Cerebellar nuclear complex (tissue), 1 donor: Measurements from ENCODE around the gene ZNF316.

ENCODE experiments used
- DNase-seq, 2 experiments: peaks; one replicate each; lab custom pipeline; 2025; lab: John Stamatoyannopoulos, UW

ZNF316 gene

GRCh38 chr7:6636741-6637543, at the start of gene ZNF316:
ZNF316 (plus strand) TSS chr7:6637318; CDS start chr7:6642410, 5,092 bp downstream.
- DNase-seq, result no peak

GRCh38 chr7:6588566-6588965, 48.6 kb upstream of the ZNF316 start:
- no peak for DNase-seq

GRCh38 chr7:6589151-6589828, 47.8 kb upstream of the ZNF316 start:
- no peak for DNase-seq

- DNase-seq, result no peak
Observed at GRCh38 chr7:6589829-6590644, 47.1 kb upstream of the ZNF316 start, which contains the start of gene INTS15. INTS15 (plus strand) TSS chr7:6590021; CDS start chr7:6590284, 263 bp downstream.

- DNase-seq, result no peak
Observed at GRCh38 chr7:6590645-6591110, 46.4 kb upstream of the ZNF316 start.

GRCh38 chr7:6600093-6600492, 37.0 kb upstream of the ZNF316 start:
- DNase-seq, result no peak

- DNase-seq, result no peak
Observed at GRCh38 chr7:6604458-6604857, 32.7 kb upstream of the ZNF316 start.

GRCh38 chr7:6606866-6607583, 30.1 kb upstream of the ZNF316 start:
- no peak for DNase-seq

GRCh38 chr7:6607651-6608051, 29.5 kb upstream of the ZNF316 start:
- no peak for DNase-seq

- no peak for DNase-seq
Observed at GRCh38 chr7:6608081-6608480, 29.0 kb upstream of the ZNF316 start.

- no peak for DNase-seq
Observed at GRCh38 chr7:6608794-6609193, 28.3 kb upstream of the ZNF316 start.

GRCh38 chr7:6612819-6613218, 24.3 kb upstream of the ZNF316 start:
- DNase-seq, result no peak

- DNase-seq, result no peak
Observed at GRCh38 chr7:6613706-6614105, 23.4 kb upstream of the ZNF316 start.

GRCh38 chr7:6614953-6615722, 22.0 kb upstream of the ZNF316 start, which contains the start of gene ZNF853:
ZNF853 (plus strand) TSS chr7:6615610; CDS start chr7:6616175, 565 bp downstream.
- DNase-seq, result no peak

GRCh38 chr7:6615723-6616555, 21.2 kb upstream of the ZNF316 start:
- DNase-seq, result no peak

GRCh38 chr7:6616854-6617643, 20.1 kb upstream of the ZNF316 start:
- no peak for DNase-seq

GRCh38 chr7:6618621-6619020, 18.5 kb upstream of the ZNF316 start:
- DNase-seq, result no peak

- DNase-seq, result no peak
Observed at GRCh38 chr7:6619961-6620360, 17.2 kb upstream of the ZNF316 start.
